Amniotic stem cell (primary cell): Measurements from ENCODE around the gene BAG5.

Source experiments
- DNase-seq: peaks from one replicate; lab custom pipeline; 2025; lab: John Stamatoyannopoulos, UW

BAG5 gene

DNA sequence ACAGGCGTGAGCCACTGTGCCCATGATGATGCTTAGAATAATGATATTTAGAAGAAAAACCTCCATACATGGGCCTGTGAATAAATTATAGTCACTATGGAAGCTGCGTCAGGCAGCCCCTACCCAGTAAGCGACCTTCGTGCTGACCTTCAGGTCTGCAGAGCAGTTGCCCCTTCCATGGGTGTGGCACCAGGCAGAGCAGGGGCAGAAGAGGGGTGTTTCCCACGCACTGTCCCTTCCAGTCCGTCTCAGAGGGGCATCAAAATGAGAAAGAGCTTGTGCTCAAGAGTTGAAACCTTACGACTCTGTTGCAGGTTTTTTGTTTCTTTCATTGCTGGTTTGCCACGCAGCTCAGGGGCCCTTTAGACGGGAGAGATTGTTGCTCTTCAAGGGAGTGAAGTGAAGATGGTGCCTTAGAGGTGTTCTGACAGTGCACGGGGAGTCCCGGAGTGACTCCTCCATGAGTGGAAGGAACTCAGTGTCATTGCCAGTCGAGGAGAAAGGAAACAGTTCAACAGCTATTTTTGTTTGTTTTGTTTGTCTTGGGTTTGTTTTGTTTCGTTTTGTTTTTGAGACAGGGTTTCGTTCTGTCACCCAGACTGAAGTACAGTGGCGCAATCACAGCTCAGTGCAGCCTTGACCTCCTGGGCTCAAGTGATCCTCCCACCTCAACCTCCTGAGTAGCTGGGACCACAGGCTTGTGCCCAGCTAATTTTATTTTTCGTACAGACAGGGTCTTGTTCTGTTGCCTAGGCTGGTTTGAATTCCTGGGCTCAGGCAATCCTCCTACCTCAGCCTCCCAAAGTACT is 53.7 kb downstream of the BAG5 start:
- DNase-seq: no peak

- DNase-seq: no peak
These were observed 54.7 kb downstream of the BAG5 start for GRCh38 chr14:103507751-103508150.
